ENCODE results near the gene UACA. TPM values are rescaled to one million over a fixed set of nuclear protein-coding genes. Genes with fewer than 3 reads are reported as not detected.

UACA gene
- total and polyA plus RNA-seq, 2 donors (not counting 3 experiments of a cell fraction or from before 2014, with no cell fraction given), result 167 to 292 TPM

GRCh38 chr15:70636540-70637165, 126.7 kb downstream of the UACA start:
- Histone ChIP-seq H4K20me1 (replicated peaks; ENCODE audit: control insufficient read depth, extremely low read depth, insufficient read depth, low read length) (no peaks in the 10 kb centered on the region), H3K4me2 (ENCODE audit: insufficient read depth, low read length) (no peak overlapping the region), H3K4me3 (replicated peaks in 1 of 3; ENCODE audit: insufficient read depth in 1 of 3, low read depth in 1 of 3, low read length in 3 of 3) (no peak overlapping the region), H2AFZ (ENCODE audit: low read depth, low read length) (no peak overlapping the region), H3K9me3 (replicated peaks; ENCODE audit: control insufficient read depth, insufficient read depth, low read length) (no peaks in the 10 kb centered on the region), H3K27me3 (ENCODE audit: control insufficient read depth in 2 of 2, insufficient read depth in 2 of 2, low read length in 2 of 2) (peaks cover 2 to 5% of the 10 kb centered on the region in 2 experiments), H3K27ac (ENCODE audit: insufficient read depth, low read depth, low read length) (no peak overlapping the region), H3K79me2 (ENCODE audit: control insufficient read depth, insufficient read depth, low read length) (no peaks in the 10 kb centered on the region), H3K9me1 (replicated peaks; ENCODE audit: control insufficient read depth, extremely low read depth, insufficient read depth, low read length) (no peaks in the 10 kb centered on the region), H3K36me3 (ENCODE audit: control insufficient read depth in 2 of 2, extremely low read depth in 1 of 2, insufficient read depth in 2 of 2, low read length in 2 of 2) (no peaks in the 10 kb centered on the region), H3K9ac (replicated peaks; ENCODE audit: extremely low read depth, insufficient read depth, low read length) (no peak overlapping the region), H3K4me1 (ENCODE audit: control insufficient read depth, extremely low read depth, insufficient read depth, low read length) (no peaks in the 10 kb centered on the region)
- DNase-seq (ENCODE audit: low read depth, low spot score) (peak; percentile 28), FAIRE-seq (no peak)
- no TSS peak for BruUV-seq (replicated peaks)
- no peak for TF ChIP-seq FOS (IDR thresholded peaks at IDR 0.05; ENCODE audit: borderline replicate concordance, insufficient read depth, low read length)
- TF ChIP-seq, protein P1, sequence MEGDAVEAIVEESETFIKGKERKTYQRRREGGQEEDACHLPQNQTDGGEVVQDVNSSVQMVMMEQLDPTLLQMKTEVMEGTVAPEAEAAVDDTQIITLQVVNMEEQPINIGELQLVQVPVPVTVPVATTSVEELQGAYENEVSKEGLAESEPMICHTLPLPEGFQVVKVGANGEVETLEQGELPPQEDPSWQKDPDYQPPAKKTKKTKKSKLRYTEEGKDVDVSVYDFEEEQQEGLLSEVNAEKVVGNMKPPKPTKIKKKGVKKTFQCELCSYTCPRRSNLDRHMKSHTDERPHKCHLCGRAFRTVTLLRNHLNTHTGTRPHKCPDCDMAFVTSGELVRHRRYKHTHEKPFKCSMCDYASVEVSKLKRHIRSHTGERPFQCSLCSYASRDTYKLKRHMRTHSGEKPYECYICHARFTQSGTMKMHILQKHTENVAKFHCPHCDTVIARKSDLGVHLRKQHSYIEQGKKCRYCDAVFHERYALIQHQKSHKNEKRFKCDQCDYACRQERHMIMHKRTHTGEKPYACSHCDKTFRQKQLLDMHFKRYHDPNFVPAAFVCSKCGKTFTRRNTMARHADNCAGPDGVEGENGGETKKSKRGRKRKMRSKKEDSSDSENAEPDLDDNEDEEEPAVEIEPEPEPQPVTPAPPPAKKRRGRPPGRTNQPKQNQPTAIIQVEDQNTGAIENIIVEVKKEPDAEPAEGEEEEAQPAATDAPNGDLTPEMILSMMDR (IDR thresholded peaks at IDR 0.05; ENCODE audit: extremely low read depth in 1 of 2, insufficient read depth in 1 of 2, low read depth in 1 of 2, low read length in 2 of 2), result peak; percentile 5 to 27
- intact Hi-C loops (cut with micrococcal nuclease) (loop anchor here (5.0 kb wide), 1 partner anchor 69 kb away; no protein-coding TSS in a partner anchor), dilution Hi-C loops (cut with MboI; ENCODE audit: extremely low pct_ligation_motif_present, low sequenced_read_pairs) (no loop called here)
- CTCF ChIA-PET, result interaction anchor here (0.6 to 4.9 kb wide), 7 partner anchors 26 to 156 kb away, joined by 3 to 61 read pairs (median 4); no protein-coding TSS in a partner anchor
- POLR2A ChIA-PET, result no interaction called here

- DNase-seq (ENCODE audit: low read depth, low spot score) (no peak), FAIRE-seq (no peak)
- TF ChIP-seq JUN (IDR thresholded peaks at IDR 0.05; ENCODE audit: borderline replicate concordance, insufficient read depth, insufficient read length, low read depth) (no peak), MYC (IDR thresholded peaks at IDR 0.05; ENCODE audit: low read depth, low read length) (no peak), POLR2A (IDR thresholded peaks at IDR 0.05; ENCODE audit: low read depth, low read length) (no peak), POLR2AphosphoS5 (IDR thresholded peaks at IDR 0.05; ENCODE audit: insufficient read depth, low read depth, low read length) (no peak), FOS (IDR thresholded peaks at IDR 0.05; ENCODE audit: borderline replicate concordance, insufficient read depth, low read length) (no peak), EZH2 (IDR thresholded peaks at IDR 0.05; ENCODE audit: borderline replicate concordance, low read depth, low read length, severe bottlenecking) (no peak), GATA2 (IDR thresholded peaks at IDR 0.05; ENCODE audit: insufficient read depth, insufficient read length, low read depth, low read length) (no peak)
- TF ChIP-seq, protein P2, sequence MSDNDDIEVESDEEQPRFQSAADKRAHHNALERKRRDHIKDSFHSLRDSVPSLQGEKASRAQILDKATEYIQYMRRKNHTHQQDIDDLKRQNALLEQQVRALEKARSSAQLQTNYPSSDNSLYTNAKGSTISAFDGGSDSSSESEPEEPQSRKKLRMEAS (IDR thresholded peaks at IDR 0.05; ENCODE audit: insufficient read depth, insufficient read length), result no peak
- TF ChIP-seq, protein P1 (IDR thresholded peaks at IDR 0.05; ENCODE audit: extremely low read depth in 1 of 2, insufficient read depth in 1 of 2, low read depth in 1 of 2, low read length in 2 of 2), result no peak
- no peak overlapping the region for H3K9ac ChIP-seq (replicated peaks; ENCODE audit: extremely low read depth, insufficient read depth, low read length)
- no peak overlapping the region for H3K4me3 ChIP-seq (replicated peaks in 1 of 3; ENCODE audit: insufficient read depth in 1 of 3, low read depth in 1 of 3, low read length in 3 of 3)
- H3K27me3 ChIP-seq (ENCODE audit: control insufficient read depth in 2 of 2, insufficient read depth in 2 of 2, low read length in 2 of 2), result peaks cover 2 to 5% of the 10 kb centered on the region in 2 experiments
- ChIA-PET CTCF (interaction anchor here (0.7 to 4.9 kb wide), 2 partner anchors 67 to 176 kb away, joined by 3 to 61 read pairs; no protein-coding TSS in a partner anchor), POLR2A (no interaction called here)
- H3K9me3 ChIP-seq (replicated peaks; ENCODE audit: control insufficient read depth, insufficient read depth, low read length), result no peaks in the 10 kb centered on the region
- no peaks in the 10 kb centered on the region for H3K36me3 ChIP-seq (ENCODE audit: control insufficient read depth in 2 of 2, extremely low read depth in 1 of 2, insufficient read depth in 2 of 2, low read length in 2 of 2)
- no peaks in the 10 kb centered on the region for H4K20me1 ChIP-seq (replicated peaks; ENCODE audit: control insufficient read depth, extremely low read depth, insufficient read depth, low read length)
- intact Hi-C loops (cut with micrococcal nuclease) (loop anchor here (5.0 kb wide), 1 partner anchor 69 kb away; no protein-coding TSS in a partner anchor), dilution Hi-C loops (cut with MboI; ENCODE audit: extremely low pct_ligation_motif_present, low sequenced_read_pairs) (no loop called here)
- no peaks in the 10 kb centered on the region for H3K4me1 ChIP-seq (ENCODE audit: control insufficient read depth, extremely low read depth, insufficient read depth, low read length)
- no TSS peak for BruUV-seq (replicated peaks)
- H3K27ac ChIP-seq (ENCODE audit: insufficient read depth, low read depth, low read length), result no peak overlapping the region
- no peaks in the 10 kb centered on the region for H3K9me1 ChIP-seq (replicated peaks; ENCODE audit: control insufficient read depth, extremely low read depth, insufficient read depth, low read length)
- no peak overlapping the region for H3K4me2 ChIP-seq (ENCODE audit: insufficient read depth, low read length)
- no peak overlapping the region for H2AFZ ChIP-seq (ENCODE audit: low read depth, low read length)
- no peaks in the 10 kb centered on the region for H3K79me2 ChIP-seq (ENCODE audit: control insufficient read depth, insufficient read depth, low read length)
Observed at GRCh38 chr15:70635895-70636294, 127.5 kb downstream of the UACA start.
